Activated naive CD8-positive, alpha-beta T cell treated with anti-CD3 and anti-CD28 coated beads, Interleukin-2, amount 50 U/mL, for 24 hours (primary cell): ENCODE data around the gene MASP2.
A peak's percentile ranks its signal among the peaks of the same experiment; 100 is the strongest.
"Not testable (repeated sequence)": the region's sequence is repeated elsewhere in the genome, so short reads cannot be mapped to it uniquely, and the experiment has no call there.

ENCODE experiments used
- ATAC-seq: fragments of 150-1000 bp; cut with Tn5 transposase; one replicate; pipeline ENCODE4 v1.10.0; 2021
- DNase-seq: peaks from one replicate; pipeline ENCODE4 v3.0.0; 2021
- H3K27ac Mint-ChIP-seq: one replicate; pipeline ENCODE4 v1.8.0; 2021; ENCODE audit warnings: mild to moderate bottlenecking, mixed read lengths
- H3K27me3 Mint-ChIP-seq: one replicate; pipeline ENCODE4 v1.8.0; 2021; ENCODE audit warnings: mixed read lengths
- H3K36me3 Mint-ChIP-seq: one replicate; pipeline ENCODE4 v1.8.0; 2021; ENCODE audit warnings: low read depth, mixed read lengths
- H3K4me1 Mint-ChIP-seq: one replicate; pipeline ENCODE4 v1.8.0; 2021; ENCODE audit warnings: mixed read lengths
- H3K4me3 Mint-ChIP-seq: one replicate; pipeline ENCODE4 v1.8.0; 2021; ENCODE audit warnings: mild to moderate bottlenecking, moderate library complexity, mixed read lengths
- H3K9me3 Mint-ChIP-seq: one replicate; pipeline ENCODE4 v1.8.0; 2021; ENCODE audit warnings: mixed read lengths

MASP2 gene

GRCh38 chr1:11046625-11047365 lies at the start of gene MASP2:
MASP2 (minus strand) TSS chr1:11047239; CDS start chr1:11047207, 32 bp downstream.
- ATAC-seq (no peak), DNase-seq (no peak)
- Mint-ChIP-seq H3K27ac (no peak within 1 kb of the TSS), H3K36me3 (no peaks in the 10 kb centered on the region), H3K27me3 (no peaks in the 10 kb centered on the region), H3K4me1 (no peaks in the 10 kb centered on the region), H3K4me3 (no peak within 1 kb of the TSS), H3K9me3 (no peaks in the 10 kb centered on the region)

- H3K9me3 Mint-ChIP-seq, ATAC-seq, DNase-seq, H3K4me3 Mint-ChIP-seq, H3K27ac Mint-ChIP-seq, H3K27me3 Mint-ChIP-seq, H3K4me1 Mint-ChIP-seq: not testable (repeated sequence)
- peaks cover 61% of the 10 kb centered on the region for H3K36me3 Mint-ChIP-seq
These were observed 36.7 kb upstream of the MASP2 start for GRCh38 chr1:11083784-11084183.

GRCh38 chr1:11080931-11081330 lies 33.9 kb upstream of the MASP2 start:
- no peak for DNase-seq
- H3K4me3 Mint-ChIP-seq, result no peak overlapping the region
- peaks cover 59% of the 10 kb centered on the region for H3K36me3 Mint-ChIP-seq
- no peak for ATAC-seq
- no peak overlapping the region for H3K27ac Mint-ChIP-seq
- H3K27me3 Mint-ChIP-seq, result no peaks in the 10 kb centered on the region
- H3K4me1 Mint-ChIP-seq, result no peaks in the 10 kb centered on the region
- H3K9me3 Mint-ChIP-seq, result no peaks in the 10 kb centered on the region

GRCh38 chr1:11078631-11079030 lies 31.6 kb upstream of the MASP2 start:
- no peak overlapping the region for H3K4me3 Mint-ChIP-seq
- no peak for DNase-seq
- peaks cover 55% of the 10 kb centered on the region for H3K36me3 Mint-ChIP-seq
- H3K4me1 Mint-ChIP-seq, result no peaks in the 10 kb centered on the region
- H3K27ac Mint-ChIP-seq, result peak overlapping the region; percentile 12
- no peaks in the 10 kb centered on the region for H3K27me3 Mint-ChIP-seq
- H3K9me3 Mint-ChIP-seq, result no peaks in the 10 kb centered on the region
- no peak for ATAC-seq

GRCh38 chr1:11073398-11073797 lies 26.4 kb upstream of the MASP2 start:
- not testable (repeated sequence) for H3K4me3 Mint-ChIP-seq, H3K27ac Mint-ChIP-seq, ATAC-seq, DNase-seq, H3K4me1 Mint-ChIP-seq, H3K9me3 Mint-ChIP-seq, H3K27me3 Mint-ChIP-seq
- peaks cover 62% of the 10 kb centered on the region for H3K36me3 Mint-ChIP-seq

GRCh38 chr1:11072216-11072917 lies 25.3 kb upstream of the MASP2 start:
- Mint-ChIP-seq H3K4me1 (peaks cover 9% of the 10 kb centered on the region), H3K36me3 (peaks cover 64% of the 10 kb centered on the region), H3K27ac (no peak overlapping the region), H3K9me3 (no peaks in the 10 kb centered on the region), H3K27me3 (no peaks in the 10 kb centered on the region), H3K4me3 (no peak overlapping the region)
- ATAC-seq (no peak), DNase-seq (no peak)

GRCh38 chr1:11071463-11072215 lies 24.6 kb upstream of the MASP2 start:
- Mint-ChIP-seq H3K27me3 (no peaks in the 10 kb centered on the region), H3K4me1 (peaks cover 9% of the 10 kb centered on the region), H3K4me3 (no peak overlapping the region), H3K9me3 (no peaks in the 10 kb centered on the region), H3K27ac (peak overlapping the region; percentile 23), H3K36me3 (peaks cover 61% of the 10 kb centered on the region)
- DNase-seq (no peak), ATAC-seq (no peak)

- DNase-seq, result no peak
- H3K9me3 Mint-ChIP-seq, result no peaks in the 10 kb centered on the region
- peak overlapping the region; percentile 23 for H3K27ac Mint-ChIP-seq
- H3K36me3 Mint-ChIP-seq, result peaks cover 58% of the 10 kb centered on the region
- no peak for ATAC-seq
- no peak overlapping the region for H3K4me3 Mint-ChIP-seq
- peaks cover 9% of the 10 kb centered on the region for H3K4me1 Mint-ChIP-seq
- H3K27me3 Mint-ChIP-seq, result no peaks in the 10 kb centered on the region
These were observed 23.8 kb upstream of the MASP2 start for GRCh38 chr1:11070876-11071275.

- Mint-ChIP-seq H3K9me3 (no peaks in the 10 kb centered on the region), H3K27me3 (no peaks in the 10 kb centered on the region), H3K36me3 (peaks cover 62% of the 10 kb centered on the region), H3K4me3 (no peak overlapping the region), H3K4me1 (peaks cover 11% of the 10 kb centered on the region), H3K27ac (peak overlapping the region; percentile 77)
- DNase-seq, result no peak
- ATAC-seq, result no peak
These were observed 21.8 kb upstream of the MASP2 start for GRCh38 chr1:11068600-11069473.

GRCh38 chr1:11067716-11068599 lies 20.9 kb upstream of the MASP2 start:
- no peak for DNase-seq
- Mint-ChIP-seq H3K9me3 (no peaks in the 10 kb centered on the region), H3K4me1 (peaks cover 18% of the 10 kb centered on the region), H3K4me3 (no peak overlapping the region), H3K36me3 (peaks cover 66% of the 10 kb centered on the region), H3K27me3 (no peaks in the 10 kb centered on the region), H3K27ac (peak overlapping the region; percentile 25)
- ATAC-seq, result no peak

GRCh38 chr1:11065796-11066195 lies 18.8 kb upstream of the MASP2 start:
- H3K27me3 Mint-ChIP-seq, result no peaks in the 10 kb centered on the region
- no peak for ATAC-seq

GRCh38 chr1:11064942-11065341 lies 17.9 kb upstream of the MASP2 start:
- Mint-ChIP-seq H3K9me3 (no peaks in the 10 kb centered on the region), H3K36me3 (peaks cover 62% of the 10 kb centered on the region), H3K4me3 (no peak overlapping the region), H3K27ac (no peak overlapping the region), H3K4me1 (peaks cover 43% of the 10 kb centered on the region), H3K27me3 (no peaks in the 10 kb centered on the region)
- ATAC-seq (no peak), DNase-seq (no peak)

More at GRCh38 chr1:11065796-11066195, 18.8 kb upstream of the MASP2 start:
- no peaks in the 10 kb centered on the region for H3K9me3 Mint-ChIP-seq
- no peak for DNase-seq
- peaks cover 39% of the 10 kb centered on the region for H3K4me1 Mint-ChIP-seq
- H3K36me3 Mint-ChIP-seq, result peaks cover 60% of the 10 kb centered on the region
- H3K4me3 Mint-ChIP-seq, result no peak overlapping the region
- no peak overlapping the region for H3K27ac Mint-ChIP-seq

- peaks cover 39% of the 10 kb centered on the region for H3K4me1 Mint-ChIP-seq
- H3K4me3 Mint-ChIP-seq, DNase-seq, H3K27me3 Mint-ChIP-seq, H3K9me3 Mint-ChIP-seq, ATAC-seq, H3K27ac Mint-ChIP-seq: not testable (repeated sequence)
- peaks cover 57% of the 10 kb centered on the region for H3K36me3 Mint-ChIP-seq
These were observed 17.0 kb upstream of the MASP2 start for GRCh38 chr1:11063937-11064537.
